Left lung (tissue), 10 donors: Measurements from ENCODE around the gene ELAVL2. TPM values are rescaled to one million over a fixed set of nuclear protein-coding genes. Genes with fewer than 3 reads are reported as not detected.

ENCODE experiments used
- ATAC-seq: fragments of 200-7000 bp; cut with Tn5 transposase; one replicate; pipeline ENCODE4 v1.9.1; 2020; ENCODE audit warnings: moderate library complexity
- DNase-seq, 4 donors: peaks; one replicate each; pipeline ENCODE4 v3.0.0-alpha.2; 2013 to 2020
- H3K27ac ChIP-seq, 2 donors: fragments of 200-600 bp; sonication (generic) in 1 of 2; one replicate each; pipeline versions ENCODE4 v1.5.0 to v1.8.0; 2020 to 2021
- H3K27me3 ChIP-seq, 2 donors: fragments of 200-600 bp; sonication (generic) in 1 of 2; one replicate each; pipeline versions ENCODE4 v1.5.0 to v1.8.0; 2020 to 2021
- H3K36me3 ChIP-seq, 2 donors: fragments of 200-600 bp; sonication (generic) in 1 of 2; one replicate each; pipeline versions ENCODE4 v1.5.0 to v1.8.0; 2020 to 2021
- H3K4me1 ChIP-seq, 2 donors: fragments of 200-600 bp; one replicate each; pipeline ENCODE4 v1.8.0; 2021
- H3K4me3 ChIP-seq, 2 donors: fragments of 200-600 bp; sonication (generic) in 1 of 2; one replicate each; pipeline versions ENCODE4 v1.5.0 to v1.8.0; 2020 to 2021; ENCODE audit warnings: mild to moderate bottlenecking in 1 of 2
- H3K9me3 ChIP-seq, 2 donors: fragments of 200-600 bp; sonication (generic) in 1 of 2; one replicate each; pipeline versions ENCODE4 v1.5.0 to v1.8.0; 2020 to 2021
- intact Hi-C, 2 donors: fragments of 100-400 bp; cut with DNase I; formaldehyde crosslinking; loops; one replicate each; pipeline versions ENCODE4 v1.11.2 to v1.14.2; 2022
- polyA plus RNA-seq, 6 donors: library from polyadenylated mRNA; unstranded; fragments of 120-200 nt; gene quantifications; one replicate each; pipeline ENCODE4 v1.2.1, GENCODE V29; 2013; ENCODE audit not compliant: insufficient read length in 6 of 6
- total RNA-seq, 2 donors: library from RNA; stranded (reverse); fragmentation: NEBNext Ultra II Directional; extraction: Animal tissue kit (Norgen Biotek cat#: 25700); gene quantifications; one replicate each; pipeline ENCODE4 v1.2.1, GENCODE V29; 2021
- TF ChIP-seq, protein P1 (sequence below), 2 donors: fragments of 200-600 bp; sonication (generic) in 1 of 2; IDR thresholded peaks; one replicate each; pipeline versions ENCODE4 v1.5.0 to v1.8.0; 2021; ENCODE audit warnings: antibody characterized with exemption in 2 of 2
- donor health status: DM: no; HTN: yes; CAD: no.
- donor health status: DM: no; HTN: no; CAD: no.

ELAVL2 gene
- total and polyA plus RNA-seq, 8 donors, result 0.35 to 4.5 (median 2.3) TPM; not detected in 1

DNA sequence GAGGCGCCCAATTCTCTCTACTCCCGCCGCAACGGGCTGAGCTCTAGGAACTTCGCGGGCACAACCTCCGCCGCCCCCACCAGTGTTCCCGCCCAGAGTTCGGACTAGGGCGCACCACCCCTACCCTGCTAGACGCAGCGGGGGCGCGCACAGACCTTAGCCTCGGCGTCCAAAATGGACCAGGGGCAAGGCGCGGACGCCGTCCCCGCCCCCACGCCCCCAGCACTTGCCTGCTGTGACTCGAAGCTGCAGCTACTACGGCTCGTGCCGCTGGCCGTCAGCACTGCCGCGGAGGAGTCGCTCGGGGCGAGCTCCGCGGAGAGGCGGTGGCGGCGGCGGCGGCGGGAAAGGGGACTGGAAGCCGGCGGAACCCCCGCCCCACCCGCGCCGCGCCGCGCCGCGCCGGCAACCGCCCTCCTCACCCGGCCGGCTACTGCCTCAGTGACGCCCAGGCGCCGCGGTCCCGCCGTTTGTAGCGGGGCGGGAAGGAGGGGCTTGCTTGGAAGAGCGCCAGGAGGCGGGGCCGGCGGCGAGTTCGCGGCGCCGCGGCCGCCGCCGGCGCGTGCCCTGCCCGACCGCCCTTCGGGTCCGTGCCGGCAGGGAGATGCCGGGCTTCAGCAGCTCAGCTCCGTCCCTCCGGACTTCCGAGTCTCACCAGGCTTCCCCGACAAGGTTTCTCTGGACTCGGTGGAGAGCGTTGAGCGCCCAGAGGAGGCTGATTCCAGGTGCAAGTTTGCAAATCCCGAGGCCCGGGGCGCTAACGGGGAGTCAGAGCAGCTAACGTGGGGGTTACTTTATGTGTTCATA lies 4.5 kb downstream of the ELAVL2 start:
- Histone ChIP-seq H3K4me3 (peak overlapping the region; percentile 5 to 29), H3K27ac (no peak overlapping the region), H3K9me3 (no peaks in the 10 kb centered on the region), H3K36me3 (no peaks in the 10 kb centered on the region), H3K27me3 (peaks cover 65 to 87% of the 10 kb centered on the region in 2 donors), H3K4me1 (peaks cover 0 to 8% of the 10 kb centered on the region in 2 donors)
- DNase-seq (peak in 3 of 4 donors; percentile 27 to 75 (median 51)), ATAC-seq (peak; percentile 37)
- TF ChIP-seq, protein P1, sequence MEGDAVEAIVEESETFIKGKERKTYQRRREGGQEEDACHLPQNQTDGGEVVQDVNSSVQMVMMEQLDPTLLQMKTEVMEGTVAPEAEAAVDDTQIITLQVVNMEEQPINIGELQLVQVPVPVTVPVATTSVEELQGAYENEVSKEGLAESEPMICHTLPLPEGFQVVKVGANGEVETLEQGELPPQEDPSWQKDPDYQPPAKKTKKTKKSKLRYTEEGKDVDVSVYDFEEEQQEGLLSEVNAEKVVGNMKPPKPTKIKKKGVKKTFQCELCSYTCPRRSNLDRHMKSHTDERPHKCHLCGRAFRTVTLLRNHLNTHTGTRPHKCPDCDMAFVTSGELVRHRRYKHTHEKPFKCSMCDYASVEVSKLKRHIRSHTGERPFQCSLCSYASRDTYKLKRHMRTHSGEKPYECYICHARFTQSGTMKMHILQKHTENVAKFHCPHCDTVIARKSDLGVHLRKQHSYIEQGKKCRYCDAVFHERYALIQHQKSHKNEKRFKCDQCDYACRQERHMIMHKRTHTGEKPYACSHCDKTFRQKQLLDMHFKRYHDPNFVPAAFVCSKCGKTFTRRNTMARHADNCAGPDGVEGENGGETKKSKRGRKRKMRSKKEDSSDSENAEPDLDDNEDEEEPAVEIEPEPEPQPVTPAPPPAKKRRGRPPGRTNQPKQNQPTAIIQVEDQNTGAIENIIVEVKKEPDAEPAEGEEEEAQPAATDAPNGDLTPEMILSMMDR (IDR thresholded peaks at IDR 0.05), result no peak
- intact Hi-C loops, result no loop called here

DNA sequence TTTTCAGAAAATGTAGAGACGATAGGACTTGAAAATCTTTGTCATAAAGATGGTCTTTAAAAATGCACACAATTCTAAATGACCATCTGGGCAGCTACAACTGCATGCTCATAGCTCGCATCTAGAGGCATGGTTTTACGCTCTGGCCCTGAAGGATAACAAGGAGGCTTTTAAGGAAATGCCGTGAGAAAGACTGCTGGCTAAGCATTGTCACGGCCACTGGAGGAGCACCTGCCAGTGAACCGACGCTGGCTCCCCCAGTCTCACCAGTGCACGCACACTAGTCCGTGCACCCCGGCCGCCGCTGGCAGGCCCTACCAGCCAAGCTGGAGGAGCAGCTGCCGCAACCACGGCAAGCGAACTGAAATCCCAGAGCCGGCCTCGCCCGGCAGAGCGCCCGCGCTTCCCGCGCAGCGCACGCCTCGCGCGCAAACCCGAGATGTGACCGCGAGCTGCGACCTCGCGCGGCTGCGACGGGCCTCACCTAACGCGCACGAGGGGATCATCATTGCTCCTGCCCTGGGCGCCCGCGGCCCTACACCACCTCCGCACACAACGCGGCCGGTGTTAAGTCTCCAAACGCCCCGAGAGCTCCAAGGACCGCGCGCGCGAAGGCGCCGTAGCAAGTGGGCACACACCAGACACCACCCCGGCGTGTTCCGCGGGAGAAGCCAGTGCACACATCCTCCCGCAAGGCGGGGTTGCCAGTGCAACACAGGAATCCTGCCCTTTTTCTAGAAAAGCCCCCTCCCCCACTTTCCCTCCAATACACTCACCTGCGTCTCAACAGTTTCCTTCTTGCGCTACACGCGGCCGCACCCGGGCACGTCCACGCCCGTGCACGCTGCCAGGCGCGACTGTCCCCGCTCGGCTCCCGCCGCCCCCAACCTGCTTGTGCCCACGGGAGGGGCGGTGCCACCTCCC lies 5.3 kb downstream of the ELAVL2 start:
- peak overlapping the region; percentile 5 to 29 for H3K4me3 ChIP-seq
- H3K4me1 ChIP-seq, result peaks cover 0 to 8% of the 10 kb centered on the region in 2 donors
- no peaks in the 10 kb centered on the region for H3K36me3 ChIP-seq
- peaks cover 58 to 78% of the 10 kb centered on the region in 2 donors for H3K27me3 ChIP-seq
- TF ChIP-seq, protein P1 (IDR thresholded peaks at IDR 0.05), result no peak
- no peak overlapping the region for H3K27ac ChIP-seq
- intact Hi-C loops, result no loop called here
- no peaks in the 10 kb centered on the region for H3K9me3 ChIP-seq
- ATAC-seq, result peak; percentile 12
- DNase-seq, result peak in 2 of 4 donors; percentile 8 to 75

DNA sequence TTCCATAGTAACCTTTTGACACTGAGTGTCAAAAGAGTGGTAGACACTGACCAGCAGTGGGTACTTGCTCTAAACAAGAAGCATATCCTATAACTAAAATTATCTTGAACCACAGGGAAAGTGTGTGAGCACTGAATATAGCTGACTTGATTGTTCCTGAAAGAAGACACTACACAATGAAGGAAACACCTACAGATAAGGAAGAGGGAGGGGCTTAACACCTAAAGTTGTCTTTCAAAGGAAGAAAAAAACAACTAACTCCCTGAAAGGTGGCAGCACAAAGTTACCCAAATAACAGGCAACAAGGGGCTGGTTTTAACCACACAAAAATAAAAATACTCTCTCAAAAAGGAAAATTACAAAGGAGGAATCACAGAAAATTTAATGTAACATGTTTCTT lies 6.6 kb downstream of the ELAVL2 start:
- Histone ChIP-seq H3K36me3 (no peaks in the 10 kb centered on the region), H3K9me3 (no peaks in the 10 kb centered on the region), H3K4me1 (peaks cover 0 to 8% of the 10 kb centered on the region in 2 donors), H3K27me3 (peaks cover 45 to 65% of the 10 kb centered on the region in 2 donors), H3K27ac (no peak overlapping the region), H3K4me3 (no peak overlapping the region)
- intact Hi-C loops, result no loop called here
- TF ChIP-seq, protein P1 (IDR thresholded peaks at IDR 0.05), result no peak
- DNase-seq, result no peak
- no peak for ATAC-seq

DNA sequence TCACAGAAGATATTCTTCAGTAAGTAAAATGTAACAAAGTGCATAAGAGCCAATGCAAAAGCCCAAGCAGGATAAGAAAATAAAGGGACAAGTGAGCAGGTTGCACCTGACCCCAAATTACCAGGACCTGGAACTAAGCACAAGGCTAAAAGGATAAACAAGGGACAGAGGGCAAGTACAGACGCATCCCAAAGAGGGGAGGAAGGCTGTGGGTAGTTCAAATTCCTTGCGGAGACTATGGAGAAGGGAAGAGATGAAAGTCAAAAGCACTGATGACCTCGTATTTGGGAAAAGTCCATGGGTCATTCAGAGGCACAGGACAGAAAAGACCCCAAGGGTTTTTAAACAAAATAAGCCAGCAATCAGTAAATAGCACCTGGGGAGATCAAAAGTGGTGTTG lies 11.8 kb downstream of the ELAVL2 start:
- Histone ChIP-seq H3K36me3 (no peaks in the 10 kb centered on the region), H3K4me1 (no peaks in the 10 kb centered on the region), H3K9me3 (no peaks in the 10 kb centered on the region), H3K27ac (no peak overlapping the region), H3K4me3 (no peak overlapping the region), H3K27me3 (peaks cover 0 to 14% of the 10 kb centered on the region in 2 donors)
- TF ChIP-seq, protein P1 (IDR thresholded peaks at IDR 0.05), result no peak
- intact Hi-C loops, result no loop called here
- DNase-seq (no peak), ATAC-seq (no peak)

DNA sequence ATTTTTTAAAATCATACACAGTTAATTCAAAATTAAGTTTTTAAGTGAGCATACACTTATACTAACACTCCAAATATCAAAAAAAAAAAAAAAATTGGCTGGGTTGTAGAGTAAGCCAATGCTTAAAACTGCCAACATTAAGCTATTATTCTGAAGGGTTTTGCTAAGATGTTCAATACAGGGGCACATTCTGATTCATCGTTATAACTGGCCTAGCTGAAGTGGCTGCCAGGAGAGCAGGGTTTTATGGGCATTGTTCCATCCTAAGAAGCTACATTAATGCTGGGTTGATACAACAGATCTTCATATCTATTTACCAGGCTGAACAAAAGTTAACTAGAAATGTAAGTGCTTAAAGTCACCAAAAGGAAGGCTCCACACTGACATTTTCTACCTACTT lies 13.4 kb downstream of the ELAVL2 start:
- Histone ChIP-seq H3K4me3 (no peak overlapping the region), H3K4me1 (no peaks in the 10 kb centered on the region), H3K27me3 (no peaks in the 10 kb centered on the region), H3K9me3 (no peaks in the 10 kb centered on the region), H3K36me3 (no peaks in the 10 kb centered on the region), H3K27ac (no peak overlapping the region)
- ATAC-seq (no peak), DNase-seq (no peak)
- intact Hi-C loops, result no loop called here
- TF ChIP-seq, protein P1 (IDR thresholded peaks at IDR 0.05), result no peak
